Adrenal gland (tissue), 5 donors: ENCODE measurements around the gene TSPAN9.

Experiments
- CTCF ChIP-seq, 6 experiments: fragments of 450-650 bp in 4 of 6; fragments of 200-600 bp in 2 of 6; sonication (generic) in 1 of 6; IDR thresholded peaks; 1 replicate in 5 of 6; 2 replicates in 1 of 6; pipeline versions ENCODE4 v1.5.1 to v1.8.0; 2016 to 2021; ENCODE audit warnings: antibody characterized with exemption in 6 of 6, mild to moderate bottlenecking in 2 of 6, moderate library complexity in 1 of 6
- POLR2A ChIP-seq, 2 donors: fragments of 450-650 bp; IDR thresholded peaks; one replicate each; pipeline ENCODE4 v1.6.1; 2017; ENCODE audit warnings: antibody characterized with exemption in 2 of 2, mild to moderate bottlenecking in 2 of 2, moderate library complexity in 1 of 2
- donor health status: DM: no; HTN: no; CAD: no.

DNA sequence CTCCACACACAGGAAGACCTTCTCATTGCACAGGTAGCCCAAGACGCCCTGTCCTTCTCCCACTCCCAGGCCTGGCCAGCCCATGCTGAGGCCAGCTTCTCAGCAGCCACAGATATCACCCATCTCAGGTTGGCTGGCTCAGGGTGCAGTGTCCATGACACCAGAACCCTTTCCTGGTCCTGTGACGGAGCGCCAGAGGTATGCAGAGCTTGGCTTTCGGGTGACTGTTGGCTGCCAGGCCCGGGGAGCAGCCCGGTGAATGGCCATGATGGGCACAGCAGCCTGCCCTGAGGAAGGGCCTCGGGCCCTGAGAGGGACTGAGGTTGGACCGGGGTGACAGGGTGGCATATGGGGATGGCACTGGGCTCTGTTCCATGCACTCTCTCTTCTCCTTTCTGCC is 173.4 kb downstream of the TSPAN9 start:
- no peak for TF ChIP-seq CTCF (IDR thresholded peaks at IDR 0.05)
- TF ChIP-seq POLR2A (IDR thresholded peaks at IDR 0.05) = no peak
